UCSD-AML1 (cell line): Measurements from ENCODE around the gene EP400.

Experiments
- DNase-seq: peaks from one replicate; lab custom pipeline; 2025; ENCODE audit not compliant: unreplicated experiment; lab: John Stamatoyannopoulos, UW

The EP400 gene

DNA sequence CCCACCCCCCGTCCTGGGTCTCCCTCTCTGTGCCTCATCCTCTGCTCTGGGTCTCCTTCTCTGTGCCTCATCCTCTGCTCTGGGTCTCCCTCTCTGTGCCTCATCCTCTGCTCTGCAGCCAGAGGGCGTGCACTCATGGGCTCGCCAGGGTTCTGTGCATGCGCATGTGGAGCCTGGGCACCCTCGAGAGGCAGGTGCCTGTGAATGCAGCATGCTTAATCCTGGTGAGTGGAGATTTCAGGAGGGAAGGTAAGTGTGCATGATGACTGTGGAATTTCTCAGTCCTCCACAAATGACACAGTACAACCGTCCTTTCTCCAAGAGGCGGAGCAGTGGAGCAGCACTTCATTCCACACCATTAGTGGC, 65.2 kb downstream of the EP400 start:
- DNase-seq, result no peak

DNA sequence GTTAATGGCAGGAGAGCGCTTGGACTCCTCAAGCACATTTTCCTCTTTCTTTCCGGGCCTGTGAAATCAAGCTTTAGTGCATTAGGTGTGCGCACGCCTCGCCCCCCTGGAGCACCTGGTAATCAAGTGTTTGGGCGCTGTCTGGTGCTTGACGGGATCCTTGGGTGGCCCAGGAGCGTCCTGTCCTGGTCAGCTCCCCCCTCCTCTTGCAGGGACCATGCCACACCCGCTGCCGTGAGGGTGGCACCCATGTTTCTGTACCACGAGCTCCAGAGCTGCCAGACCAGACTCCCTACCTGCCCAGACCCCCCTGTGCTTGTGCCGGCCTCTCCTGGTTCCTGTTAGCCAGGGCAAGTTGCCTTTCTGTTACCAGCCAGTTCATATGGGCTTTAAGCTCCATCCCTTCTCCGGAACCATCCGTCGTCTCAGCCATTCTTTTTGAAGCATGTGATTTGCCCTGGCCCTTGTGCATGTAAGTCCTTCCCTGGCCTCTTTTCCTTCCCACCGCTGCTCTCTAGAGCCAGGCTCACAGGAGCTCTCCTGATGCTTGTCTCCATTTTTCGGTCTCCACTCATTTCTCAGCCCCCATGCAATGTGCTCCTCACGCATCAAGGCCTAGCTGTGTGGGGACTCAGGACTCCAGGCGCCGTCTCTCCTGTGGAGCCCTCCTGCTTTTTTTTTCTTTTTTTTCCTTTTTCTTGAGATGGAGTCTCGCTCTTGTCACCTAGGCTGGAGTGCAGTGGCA, 66.1 kb downstream of the EP400 start:
- no peak for DNase-seq

DNA sequence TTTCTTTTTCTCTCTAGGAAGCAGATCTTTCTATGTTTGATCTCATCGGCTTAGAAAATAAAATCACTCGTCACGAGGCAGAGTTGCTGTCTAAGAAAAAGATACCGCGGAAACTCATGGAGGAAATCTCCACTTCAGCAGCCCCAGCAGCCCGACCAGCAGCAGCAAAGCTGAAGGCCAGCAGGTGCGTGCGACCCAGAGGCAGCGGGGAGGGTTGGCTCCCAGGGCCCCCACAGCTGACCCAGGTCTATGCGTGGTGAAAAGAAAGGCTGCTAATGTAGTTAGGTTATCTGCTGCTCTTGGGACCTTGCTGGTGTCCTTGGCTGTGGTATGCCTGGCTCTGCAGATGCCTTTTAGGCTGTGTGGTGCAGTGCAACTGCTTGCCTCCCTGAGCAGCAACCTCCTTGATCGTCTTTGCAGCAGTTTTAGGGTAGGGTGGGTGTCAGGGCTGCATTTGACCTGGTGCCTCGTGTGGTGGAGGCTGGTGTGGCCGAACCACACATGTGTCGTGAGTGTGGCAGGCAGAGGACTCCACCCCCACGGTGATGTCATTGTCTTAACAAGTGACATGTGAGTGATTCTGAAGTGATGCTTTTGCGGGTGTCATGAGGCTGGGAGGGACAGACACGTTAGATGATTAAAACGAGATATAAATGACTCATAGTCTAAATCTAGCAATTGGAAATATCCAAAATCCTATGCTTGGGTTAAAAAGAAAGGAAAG, 68.6 kb downstream of the EP400 start:
- DNase-seq, result no peak

DNA sequence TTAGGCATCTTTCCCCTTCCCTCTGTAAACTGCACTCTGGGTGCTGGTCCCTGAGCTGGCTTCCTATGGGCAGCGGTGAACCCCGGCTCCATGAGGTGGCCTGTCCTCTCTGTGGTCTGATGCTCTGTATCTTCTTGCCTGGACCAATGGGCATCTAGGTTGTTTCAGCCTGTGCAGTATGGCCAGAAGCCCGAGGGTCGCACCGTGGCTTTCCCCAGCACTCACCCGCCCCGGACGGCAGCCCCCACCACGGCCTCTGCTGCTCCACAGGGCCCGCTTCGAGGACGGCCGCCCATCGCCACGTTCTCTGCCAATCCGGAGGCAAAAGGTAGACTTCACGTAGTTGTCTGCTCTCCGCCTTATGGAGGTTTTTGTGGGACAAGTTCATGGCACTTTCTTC, 70.1 kb downstream of the EP400 start:
- DNase-seq, result no peak

DNA sequence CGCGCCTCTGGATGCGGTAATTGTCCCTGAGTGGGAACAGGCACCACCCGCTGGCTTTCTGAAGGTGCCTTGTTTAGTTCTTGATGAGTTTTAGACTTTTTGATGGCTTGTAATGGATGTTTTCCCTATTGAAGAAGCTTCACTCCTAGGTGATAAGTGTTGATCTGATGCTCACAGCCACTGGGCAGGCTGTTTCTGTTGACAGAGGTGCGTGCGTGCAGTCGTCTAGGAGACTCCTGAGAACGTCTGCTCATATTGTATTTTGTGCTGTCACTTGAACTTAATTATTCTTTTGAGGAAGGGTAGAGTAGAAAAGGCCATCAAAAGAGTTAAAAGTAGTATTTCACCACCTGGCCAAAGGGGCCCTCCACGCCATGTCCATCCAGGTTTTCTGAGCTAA, 70.5 kb downstream of the EP400 start:
- no peak for DNase-seq

DNA sequence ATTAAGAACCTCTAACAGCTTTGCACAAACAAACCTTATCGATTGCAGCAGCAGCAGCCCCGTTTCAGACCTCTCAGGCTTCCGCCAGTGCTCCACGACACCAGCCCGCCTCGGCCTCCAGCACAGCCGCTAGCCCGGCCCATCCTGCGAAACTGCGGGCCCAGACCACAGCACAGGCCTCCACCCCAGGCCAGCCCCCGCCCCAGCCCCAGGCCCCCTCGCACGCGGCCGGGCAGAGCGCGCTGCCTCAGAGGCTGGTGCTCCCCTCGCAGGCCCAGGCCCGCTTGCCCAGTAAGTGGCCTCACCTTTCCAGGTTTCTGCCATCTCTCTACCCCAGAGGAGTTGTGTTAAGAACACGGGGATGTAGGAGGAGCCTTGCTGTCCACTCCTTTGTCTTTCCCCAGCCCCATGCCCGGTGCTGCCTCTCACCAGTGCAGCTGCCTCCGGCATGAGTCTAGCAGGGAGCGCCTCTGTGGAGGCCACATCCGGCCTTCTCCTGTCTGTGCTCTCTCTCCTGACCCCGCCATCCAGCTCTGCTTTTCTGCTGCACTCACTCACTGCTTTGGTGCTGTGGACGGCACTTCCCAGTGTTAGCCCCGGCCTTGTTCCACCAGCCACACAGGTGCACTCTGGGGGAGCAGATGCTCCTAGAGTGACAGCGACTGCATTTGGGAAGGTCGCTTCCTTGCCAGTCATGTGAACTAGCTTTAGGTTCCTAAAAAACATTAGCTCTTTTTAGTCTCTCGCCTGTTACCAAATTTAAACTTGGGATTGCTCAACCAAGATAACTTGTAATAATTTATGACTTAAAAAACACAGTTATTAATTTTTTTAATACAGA, 71.5 kb downstream of the EP400 start:
- no peak for DNase-seq

DNA sequence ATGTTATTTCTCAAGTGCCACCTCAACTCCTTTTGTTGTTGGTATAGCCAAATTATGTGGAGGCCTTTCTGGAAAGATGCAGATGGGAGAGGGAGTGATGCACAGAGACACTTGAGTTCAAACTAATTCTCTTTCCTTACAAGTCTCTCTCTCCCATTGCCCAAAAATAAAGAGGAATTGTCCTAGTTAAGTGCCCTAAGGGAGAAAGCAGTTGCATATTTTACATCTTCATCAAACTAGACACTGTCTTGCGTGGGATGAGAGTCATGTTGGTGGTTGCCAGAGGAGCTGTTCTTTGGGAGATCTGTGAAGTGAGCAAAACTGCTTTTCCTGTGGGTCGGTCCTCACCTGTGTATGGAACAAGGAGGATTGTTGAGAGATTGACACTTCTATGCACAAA, 72.2 kb downstream of the EP400 start:
- no peak for DNase-seq

DNA sequence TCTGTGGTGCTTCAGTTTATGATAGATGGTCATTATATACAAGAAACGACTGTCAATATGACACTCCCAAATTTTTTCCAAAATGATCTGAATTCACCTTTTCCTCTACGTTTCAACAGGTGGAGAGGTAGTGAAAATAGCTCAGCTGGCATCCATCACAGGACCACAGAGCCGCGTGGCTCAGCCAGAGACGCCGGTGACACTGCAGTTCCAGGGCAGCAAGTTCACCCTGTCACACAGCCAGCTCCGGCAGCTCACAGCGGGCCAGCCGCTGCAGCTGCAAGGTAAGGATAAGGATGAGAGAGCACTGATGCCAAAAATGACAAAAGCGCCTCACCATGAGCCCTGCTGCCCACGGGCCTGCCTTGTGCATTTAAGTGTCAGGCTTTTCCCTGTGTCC, 73.9 kb downstream of the EP400 start:
- no peak for DNase-seq

DNA sequence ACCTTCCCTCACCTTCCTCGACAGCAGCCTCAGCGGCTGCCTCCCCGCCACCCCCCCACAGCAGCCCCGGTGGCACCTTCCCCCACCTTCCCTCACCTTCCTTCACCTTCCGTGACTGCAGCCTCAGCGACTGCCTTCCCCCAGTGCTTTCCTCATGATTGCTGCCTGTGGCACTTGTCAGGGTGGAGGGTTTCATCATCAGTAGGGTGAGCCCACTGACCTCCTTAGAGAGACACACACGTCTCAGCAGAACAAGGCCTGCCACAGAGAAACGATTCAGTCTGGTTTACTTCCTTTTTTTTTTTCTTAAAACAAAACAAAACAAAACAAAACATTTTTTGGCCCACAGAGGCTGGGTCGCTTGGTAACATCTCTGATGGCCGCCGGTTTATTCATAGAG, 75.0 kb downstream of the EP400 start:
- DNase-seq, result no peak

DNA sequence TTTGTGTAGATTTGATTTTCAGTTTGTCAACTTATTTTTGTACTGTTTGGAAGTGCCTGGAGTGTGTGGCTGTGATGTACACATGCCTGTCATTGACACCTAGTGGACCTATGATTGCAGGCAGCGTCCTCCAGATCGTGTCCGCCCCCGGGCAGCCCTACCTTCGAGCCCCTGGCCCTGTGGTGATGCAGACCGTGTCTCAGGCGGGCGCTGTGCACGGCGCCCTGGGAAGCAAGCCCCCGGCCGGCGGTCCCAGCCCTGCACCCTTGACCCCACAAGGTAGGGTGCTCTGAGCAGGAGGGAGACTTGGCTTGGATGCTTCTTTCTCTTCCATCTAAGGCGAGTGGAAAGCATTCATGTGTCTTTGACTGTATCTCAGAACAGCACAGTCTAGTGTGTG, 75.8 kb downstream of the EP400 start:
- DNase-seq, result no peak

DNA sequence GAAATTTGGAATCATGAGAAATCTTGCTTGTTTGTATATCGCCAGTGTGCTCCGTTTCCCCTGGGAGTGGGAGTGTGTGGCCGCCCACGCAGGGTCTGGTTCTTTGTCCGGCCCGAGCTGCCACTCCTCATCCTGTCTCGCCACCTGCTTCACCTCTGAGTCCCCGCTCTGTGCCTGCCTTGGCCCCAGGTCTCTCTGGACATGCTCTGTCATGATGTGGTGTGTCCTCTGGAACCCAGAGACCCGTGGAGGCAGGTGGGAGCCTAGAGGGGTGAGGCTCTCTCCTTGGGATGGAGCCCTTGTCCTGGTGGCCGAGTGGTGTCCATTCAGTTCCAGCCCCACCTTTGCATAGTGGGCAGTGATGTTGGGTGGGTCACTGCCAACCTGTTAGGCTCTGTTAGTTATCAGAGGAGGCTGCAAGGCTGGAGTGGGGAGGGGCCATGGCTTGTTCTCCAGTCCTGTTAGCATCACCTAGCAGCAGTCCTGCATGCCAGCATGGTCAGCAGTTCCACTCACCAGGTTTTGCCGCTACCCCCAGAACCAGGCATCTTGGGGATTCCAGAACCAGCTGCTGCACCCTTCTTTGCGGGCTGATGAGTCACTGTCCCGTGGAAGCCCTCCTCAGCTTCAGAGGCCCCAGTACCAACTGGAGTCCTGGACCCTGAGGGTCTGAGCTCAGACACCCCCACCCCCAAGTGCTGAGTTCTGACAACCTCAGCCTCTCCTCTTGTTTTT, 76.5 kb downstream of the EP400 start:
- DNase-seq, result no peak

DNA sequence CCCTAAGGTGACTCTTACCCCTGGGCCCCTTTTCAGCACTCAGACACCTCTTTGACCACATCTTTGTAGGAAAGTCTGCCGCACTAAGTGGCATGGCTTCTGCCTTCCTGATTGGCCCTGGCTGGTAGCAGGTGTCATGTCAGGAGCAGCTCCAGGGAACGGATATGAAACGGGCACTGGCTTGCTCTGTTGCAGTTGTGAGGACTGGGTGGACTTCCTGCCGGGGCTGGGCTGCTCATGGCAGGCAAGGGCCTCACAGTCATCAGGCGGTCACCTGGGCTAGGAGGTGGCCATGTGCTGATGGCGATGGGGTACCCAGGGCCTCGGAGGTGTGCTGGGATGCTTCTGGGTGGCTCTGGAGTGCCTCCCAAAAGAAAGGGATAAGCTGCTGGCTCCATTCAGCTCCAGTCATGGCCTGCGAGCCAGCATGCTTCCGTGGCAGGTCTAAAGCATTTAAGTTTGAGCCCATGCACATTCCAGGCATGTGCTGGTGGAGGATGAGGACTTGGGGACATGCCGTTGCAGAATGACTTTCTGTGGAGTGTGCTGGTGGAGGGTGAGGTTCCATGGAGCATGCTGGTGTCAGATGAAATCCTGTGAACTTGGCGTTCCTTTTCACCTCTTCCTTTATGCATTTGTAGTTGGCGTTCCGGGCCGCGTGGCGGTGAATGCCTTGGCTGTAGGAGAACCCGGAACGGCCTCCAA, 77.2 kb downstream of the EP400 start:
- DNase-seq, result no peak

DNA sequence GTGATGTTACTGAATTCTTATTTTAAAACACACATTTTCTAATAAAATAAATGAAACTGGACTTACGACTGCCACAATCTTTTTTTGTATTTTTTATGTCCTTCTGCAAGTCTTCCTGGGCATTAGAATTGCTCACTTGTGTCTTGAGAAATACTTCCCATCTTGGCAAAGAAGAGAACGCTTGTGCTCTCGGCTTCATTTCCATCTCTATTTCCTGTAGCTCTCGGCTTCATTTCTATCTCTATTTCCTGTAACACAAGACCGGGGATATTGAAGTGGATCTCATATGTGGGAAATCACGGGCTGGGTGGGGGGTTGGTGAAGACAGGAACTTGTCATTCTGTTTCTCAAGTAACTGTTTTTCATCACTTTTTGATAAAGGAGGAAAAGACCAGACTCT, 77.9 kb downstream of the EP400 start:
- DNase-seq, result no peak

DNA sequence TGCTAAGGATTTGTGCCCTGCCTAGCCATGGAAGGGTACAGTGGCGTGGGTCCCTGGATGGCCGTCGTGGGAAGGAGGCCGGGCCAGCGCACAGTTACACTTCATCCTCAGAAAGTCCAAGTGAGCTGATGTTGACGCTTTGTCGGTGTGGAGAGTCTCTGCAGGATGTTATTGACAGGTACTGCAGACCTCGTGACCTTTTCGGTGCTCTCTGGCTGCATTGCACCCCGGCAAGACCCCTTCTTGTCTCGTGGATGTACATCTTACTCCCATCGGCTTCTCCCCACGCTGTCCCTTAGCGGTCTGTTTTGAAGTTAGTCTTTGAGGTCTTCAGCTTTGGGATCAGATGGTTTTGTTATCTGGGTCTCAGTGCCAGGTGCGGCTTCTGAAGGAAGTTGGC, 78.4 kb downstream of the EP400 start:
- no peak for DNase-seq

DNA sequence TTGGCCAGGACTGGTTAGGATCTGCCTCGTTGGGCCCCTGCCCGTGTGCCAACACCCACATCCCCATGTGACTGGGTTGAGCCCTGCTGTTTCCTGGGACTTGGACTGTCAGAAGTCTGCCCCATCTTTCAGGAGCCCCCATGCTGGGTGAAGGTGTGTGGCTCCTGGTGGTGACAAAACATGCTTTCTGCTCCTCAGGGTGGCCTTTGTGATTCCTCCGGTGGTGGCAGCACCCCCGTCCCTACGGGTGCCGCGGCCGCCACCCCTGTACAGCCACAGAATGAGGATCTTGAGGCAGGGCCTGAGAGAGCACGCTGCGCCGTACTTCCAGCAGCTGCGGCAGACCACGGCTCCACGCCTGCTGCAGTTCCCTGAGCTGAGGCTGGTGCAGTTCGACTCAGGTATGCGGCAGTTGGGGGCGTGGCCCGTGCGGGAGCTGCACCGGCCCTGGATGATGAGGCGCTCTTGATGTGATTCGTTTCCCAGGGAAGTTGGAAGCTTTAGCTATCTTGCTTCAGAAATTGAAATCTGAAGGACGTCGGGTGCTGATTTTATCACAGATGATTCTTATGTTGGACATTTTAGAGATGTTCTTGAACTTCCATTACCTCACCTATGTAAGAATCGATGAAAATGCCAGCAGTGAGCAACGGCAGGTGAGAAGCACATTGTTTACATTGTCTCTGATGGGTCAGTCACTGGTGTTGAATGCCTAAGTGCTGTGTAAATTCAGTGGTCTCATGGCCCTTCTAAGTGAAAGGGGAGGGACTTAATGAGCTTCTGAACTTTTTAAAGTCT, 80.0 kb downstream of the EP400 start:
- no peak for DNase-seq

DNA sequence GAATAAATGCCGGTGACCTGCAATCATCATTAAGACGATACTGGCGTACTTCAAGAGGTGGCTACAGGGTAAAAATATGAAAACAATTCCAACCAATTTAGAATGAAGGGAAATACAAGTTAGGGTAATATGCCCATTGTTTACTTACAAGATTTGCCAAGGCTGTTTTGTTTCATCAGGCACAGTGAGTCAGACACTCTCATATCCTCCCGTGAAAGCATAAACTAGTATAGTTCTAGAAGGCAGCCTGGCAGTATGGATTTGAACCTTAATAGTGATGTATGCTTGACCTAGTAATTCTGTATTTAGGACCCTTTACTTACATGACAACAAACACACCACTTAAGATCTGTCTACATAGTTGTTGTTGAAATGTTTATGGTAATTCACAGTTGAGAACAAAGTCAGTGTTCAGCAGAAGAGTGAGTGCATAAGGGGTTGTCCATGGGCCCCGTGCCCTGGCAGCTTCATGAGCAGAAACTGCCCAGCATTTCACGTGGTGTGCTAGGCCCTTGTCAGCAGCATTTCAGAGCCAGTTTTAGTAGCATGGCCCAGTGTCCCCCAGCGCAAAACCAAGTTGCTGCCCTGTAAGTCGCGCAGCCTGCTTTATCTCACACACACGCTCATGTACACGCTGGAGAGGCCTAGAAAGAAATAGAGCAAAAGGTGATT, 80.8 kb downstream of the EP400 start:
- no peak for DNase-seq

DNA sequence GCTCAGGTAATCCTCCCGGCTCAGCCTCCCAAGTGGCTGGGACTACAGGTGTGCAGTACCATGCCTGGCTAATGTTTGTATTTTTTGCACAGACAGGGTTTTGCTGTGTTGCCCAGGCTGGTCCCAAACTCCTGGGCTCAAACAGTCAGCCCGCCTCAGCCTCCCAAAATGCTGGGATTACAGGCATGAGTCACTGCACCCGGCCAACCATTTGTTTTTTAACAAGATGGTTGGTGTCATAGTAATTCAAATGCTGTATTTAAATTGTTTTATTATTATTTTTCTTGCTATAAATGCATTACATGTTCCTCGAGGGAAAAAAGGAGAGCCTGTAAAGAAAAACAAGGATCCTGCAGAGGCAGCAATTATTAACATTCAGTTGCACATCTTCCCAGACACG, 83.9 kb downstream of the EP400 start:
- DNase-seq, result no peak

DNA sequence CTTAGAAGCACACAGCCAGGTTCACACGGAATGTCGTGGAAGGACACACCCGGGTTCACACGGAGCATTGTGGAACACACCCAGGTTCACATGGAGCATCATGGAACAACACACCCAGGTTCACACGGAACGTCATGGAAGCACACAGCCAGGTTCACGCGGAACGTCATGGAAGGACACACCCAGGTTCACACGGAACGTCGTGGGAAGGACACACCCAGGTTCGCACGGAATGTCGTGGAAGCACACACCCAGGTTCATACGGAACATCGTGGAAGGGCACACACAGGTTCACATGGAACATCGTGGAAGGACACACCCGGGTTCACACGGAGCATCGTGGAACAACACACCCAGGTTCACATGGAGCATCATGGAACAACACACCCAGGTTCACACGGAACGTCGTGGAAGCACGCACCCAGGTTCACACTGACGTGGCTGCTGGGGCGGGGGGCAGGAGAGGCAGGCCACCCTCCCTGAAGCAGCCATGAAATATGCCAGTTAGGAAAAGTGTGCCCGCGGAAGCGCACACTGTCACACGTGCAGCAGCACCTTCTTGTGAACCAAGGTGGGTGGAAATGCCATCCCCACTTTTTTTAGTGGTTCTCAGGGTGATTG, 86.4 kb downstream of the EP400 start:
- DNase-seq, result no peak
